Measurements from ENCODE around the gene PPP1R14C. TPM values are rescaled to one million over a fixed set of nuclear protein-coding genes. Genes with fewer than 3 reads are reported as not detected.

PPP1R14C gene
- total and polyA plus RNA-seq, 2 experiments from 2014 or later: 1.1 to 1.4 TPM

DNA sequence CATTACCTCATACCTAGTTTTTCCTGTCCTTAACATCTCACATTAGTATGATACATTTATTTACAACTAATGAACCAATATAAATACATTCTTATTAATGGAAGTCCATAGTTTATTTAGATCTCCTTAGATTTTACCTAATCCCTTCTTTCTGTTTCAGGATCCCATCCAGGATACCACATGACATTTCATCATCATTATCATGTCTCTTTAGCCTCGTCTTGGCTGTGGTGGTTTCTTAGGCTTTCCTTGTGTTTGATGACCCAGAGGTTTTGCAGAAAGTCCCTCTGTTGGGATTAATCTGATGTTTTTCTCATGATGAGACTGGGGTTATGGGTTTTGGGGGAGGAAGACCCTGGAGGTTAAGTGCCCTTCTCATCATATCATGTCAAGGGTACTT lies 136.7 kb downstream of the PPP1R14C start (continued):
- TF ChIP-seq, protein P1, sequence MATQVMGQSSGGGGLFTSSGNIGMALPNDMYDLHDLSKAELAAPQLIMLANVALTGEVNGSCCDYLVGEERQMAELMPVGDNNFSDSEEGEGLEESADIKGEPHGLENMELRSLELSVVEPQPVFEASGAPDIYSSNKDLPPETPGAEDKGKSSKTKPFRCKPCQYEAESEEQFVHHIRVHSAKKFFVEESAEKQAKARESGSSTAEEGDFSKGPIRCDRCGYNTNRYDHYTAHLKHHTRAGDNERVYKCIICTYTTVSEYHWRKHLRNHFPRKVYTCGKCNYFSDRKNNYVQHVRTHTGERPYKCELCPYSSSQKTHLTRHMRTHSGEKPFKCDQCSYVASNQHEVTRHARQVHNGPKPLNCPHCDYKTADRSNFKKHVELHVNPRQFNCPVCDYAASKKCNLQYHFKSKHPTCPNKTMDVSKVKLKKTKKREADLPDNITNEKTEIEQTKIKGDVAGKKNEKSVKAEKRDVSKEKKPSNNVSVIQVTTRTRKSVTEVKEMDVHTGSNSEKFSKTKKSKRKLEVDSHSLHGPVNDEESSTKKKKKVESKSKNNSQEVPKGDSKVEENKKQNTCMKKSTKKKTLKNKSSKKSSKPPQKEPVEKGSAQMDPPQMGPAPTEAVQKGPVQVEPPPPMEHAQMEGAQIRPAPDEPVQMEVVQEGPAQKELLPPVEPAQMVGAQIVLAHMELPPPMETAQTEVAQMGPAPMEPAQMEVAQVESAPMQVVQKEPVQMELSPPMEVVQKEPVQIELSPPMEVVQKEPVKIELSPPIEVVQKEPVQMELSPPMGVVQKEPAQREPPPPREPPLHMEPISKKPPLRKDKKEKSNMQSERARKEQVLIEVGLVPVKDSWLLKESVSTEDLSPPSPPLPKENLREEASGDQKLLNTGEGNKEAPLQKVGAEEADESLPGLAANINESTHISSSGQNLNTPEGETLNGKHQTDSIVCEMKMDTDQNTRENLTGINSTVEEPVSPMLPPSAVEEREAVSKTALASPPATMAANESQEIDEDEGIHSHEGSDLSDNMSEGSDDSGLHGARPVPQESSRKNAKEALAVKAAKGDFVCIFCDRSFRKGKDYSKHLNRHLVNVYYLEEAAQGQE (IDR thresholded peaks at IDR 0.05; ENCODE audit: unreplicated experiment): no peak
- TF ChIP-seq EZH2 (IDR thresholded peaks at IDR 0.05; ENCODE audit: low read depth, unreplicated experiment) (no peak), NANOG (IDR thresholded peaks at IDR 0.05; ENCODE audit: borderline replicate concordance) (no peak), CREB1 (CRISPR knock-in tag; IDR thresholded peaks at IDR 0.05; ENCODE audit: low read depth) (no peak), EZH2phosphoT487 (IDR thresholded peaks at IDR 0.05; ENCODE audit: unreplicated experiment) (no peak)
- TF ChIP-seq, protein P2, sequence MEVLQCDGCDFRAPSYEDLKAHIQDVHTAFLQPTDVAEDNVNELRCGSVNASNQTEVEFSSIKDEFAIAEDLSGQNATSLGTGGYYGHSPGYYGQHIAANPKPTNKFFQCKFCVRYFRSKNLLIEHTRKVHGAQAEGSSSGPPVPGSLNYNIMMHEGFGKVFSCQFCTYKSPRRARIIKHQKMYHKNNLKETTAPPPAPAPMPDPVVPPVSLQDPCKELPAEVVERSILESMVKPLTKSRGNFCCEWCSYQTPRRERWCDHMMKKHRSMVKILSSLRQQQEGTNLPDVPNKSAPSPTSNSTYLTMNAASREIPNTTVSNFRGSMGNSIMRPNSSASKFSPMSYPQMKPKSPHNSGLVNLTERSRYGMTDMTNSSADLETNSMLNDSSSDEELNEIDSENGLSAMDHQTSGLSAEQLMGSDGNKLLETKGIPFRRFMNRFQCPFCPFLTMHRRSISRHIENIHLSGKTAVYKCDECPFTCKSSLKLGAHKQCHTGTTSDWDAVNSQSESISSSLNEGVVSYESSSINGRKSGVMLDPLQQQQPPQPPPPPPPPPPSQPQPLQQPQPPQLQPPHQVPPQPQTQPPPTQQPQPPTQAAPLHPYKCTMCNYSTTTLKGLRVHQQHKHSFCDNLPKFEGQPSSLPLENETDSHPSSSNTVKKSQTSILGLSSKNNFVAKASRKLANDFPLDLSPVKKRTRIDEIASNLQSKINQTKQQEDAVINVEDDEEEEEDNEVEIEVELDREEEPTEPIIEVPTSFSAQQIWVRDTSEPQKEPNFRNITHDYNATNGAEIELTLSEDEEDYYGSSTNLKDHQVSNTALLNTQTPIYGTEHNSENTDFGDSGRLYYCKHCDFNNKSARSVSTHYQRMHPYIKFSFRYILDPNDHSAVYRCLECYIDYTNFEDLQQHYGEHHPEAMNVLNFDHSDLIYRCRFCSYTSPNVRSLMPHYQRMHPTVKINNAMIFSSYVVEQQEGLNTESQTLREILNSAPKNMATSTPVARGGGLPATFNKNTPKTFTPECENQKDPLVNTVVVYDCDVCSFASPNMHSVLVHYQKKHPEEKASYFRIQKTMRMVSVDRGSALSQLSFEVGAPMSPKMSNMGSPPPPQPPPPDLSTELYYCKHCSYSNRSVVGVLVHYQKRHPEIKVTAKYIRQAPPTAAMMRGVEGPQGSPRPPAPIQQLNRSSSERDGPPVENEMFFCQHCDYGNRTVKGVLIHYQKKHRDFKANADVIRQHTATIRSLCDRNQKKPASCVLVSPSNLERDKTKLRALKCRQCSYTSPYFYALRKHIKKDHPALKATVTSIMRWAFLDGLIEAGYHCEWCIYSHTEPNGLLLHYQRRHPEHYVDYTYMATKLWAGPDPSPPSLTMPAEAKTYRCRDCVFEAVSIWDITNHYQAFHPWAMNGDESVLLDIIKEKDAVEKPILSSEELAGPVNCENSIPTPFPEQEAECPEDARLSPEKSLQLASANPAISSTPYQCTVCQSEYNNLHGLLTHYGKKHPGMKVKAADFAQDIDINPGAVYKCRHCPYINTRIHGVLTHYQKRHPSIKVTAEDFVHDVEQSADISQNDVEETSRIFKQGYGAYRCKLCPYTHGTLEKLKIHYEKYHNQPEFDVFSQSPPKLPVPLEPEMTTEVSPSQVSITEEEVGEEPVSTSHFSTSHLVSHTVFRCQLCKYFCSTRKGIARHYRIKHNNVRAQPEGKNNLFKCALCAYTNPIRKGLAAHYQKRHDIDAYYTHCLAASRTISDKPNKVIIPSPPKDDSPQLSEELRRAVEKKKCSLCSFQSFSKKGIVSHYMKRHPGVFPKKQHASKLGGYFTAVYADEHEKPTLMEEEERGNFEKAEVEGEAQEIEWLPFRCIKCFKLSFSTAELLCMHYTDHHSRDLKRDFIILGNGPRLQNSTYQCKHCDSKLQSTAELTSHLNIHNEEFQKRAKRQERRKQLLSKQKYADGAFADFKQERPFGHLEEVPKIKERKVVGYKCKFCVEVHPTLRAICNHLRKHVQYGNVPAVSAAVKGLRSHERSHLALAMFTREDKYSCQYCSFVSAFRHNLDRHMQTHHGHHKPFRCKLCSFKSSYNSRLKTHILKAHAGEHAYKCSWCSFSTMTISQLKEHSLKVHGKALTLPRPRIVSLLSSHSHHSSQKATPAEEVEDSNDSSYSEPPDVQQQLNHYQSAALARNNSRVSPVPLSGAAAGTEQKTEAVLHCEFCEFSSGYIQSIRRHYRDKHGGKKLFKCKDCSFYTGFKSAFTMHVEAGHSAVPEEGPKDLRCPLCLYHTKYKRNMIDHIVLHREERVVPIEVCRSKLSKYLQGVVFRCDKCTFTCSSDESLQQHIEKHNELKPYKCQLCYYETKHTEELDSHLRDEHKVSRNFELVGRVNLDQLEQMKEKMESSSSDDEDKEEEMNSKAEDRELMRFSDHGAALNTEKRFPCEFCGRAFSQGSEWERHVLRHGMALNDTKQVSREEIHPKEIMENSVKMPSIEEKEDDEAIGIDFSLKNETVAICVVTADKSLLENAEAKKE (CRISPR knock-in tag; IDR thresholded peaks at IDR 0.05): no peak

DNA sequence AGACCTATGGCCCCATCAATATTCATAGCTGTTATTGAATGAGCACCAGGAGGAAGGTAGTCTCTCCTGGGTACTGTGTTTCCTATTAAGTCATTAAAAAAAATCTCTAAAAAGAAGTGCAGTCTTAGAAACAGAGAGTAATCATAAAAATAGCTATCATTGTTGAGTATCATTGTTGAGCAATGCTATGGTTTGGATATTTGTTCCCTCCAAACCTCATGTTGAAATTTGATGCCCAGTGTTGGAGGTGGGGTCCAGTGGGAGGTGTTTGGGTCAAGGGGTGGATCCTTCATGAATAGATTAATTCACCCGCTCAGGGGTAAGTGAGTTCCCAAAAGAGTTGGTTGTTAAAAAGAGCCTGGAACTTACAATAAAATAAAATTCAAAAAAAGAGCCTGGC lies 137.9 kb downstream of the PPP1R14C start:
- Mint-ChIP-seq H3K4me1 (no peaks in the 10 kb centered on the region), H3K4me3 (no peak overlapping the region), H3K27ac (no peak overlapping the region), H3K9me3 (no peaks in the 10 kb centered on the region), H3K36me3 (ENCODE audit: low read depth) (no peaks in the 10 kb centered on the region), H3K27me3 (ENCODE audit: insufficient read depth, low read depth, poor library complexity) (peaks cover 2% of the 10 kb centered on the region)
- H3K36me3 ChIP-seq (ENCODE audit: insufficient read depth): no peaks in the 10 kb centered on the region
- H3K27ac ChIP-seq (ENCODE audit: low read depth): no peak overlapping the region
- no peak for DNase-seq (ENCODE audit: low spot score)
- H4K20me1 ChIP-seq (replicated peaks; ENCODE audit: insufficient read depth): no peaks in the 10 kb centered on the region; the same call in 1 of the 2 replicates
- peaks cover 8% of the 10 kb centered on the region; the same call in 1 of the 2 replicates for H3K9me2 ChIP-seq (ENCODE audit: insufficient read depth)
- ATAC-seq: no peak
- H3F3A ChIP-seq (replicated peaks; ENCODE audit: low read depth): no peaks in the 10 kb centered on the region
- H3K4me3 ChIP-seq: no peak overlapping the region
- H3K79me2 ChIP-seq (replicated peaks; ENCODE audit: insufficient read depth): no peaks in the 10 kb centered on the region
- H2AFZ ChIP-seq: no peak overlapping the region
- no peaks in the 10 kb centered on the region for H3K27me3 ChIP-seq (ENCODE audit: insufficient read depth)
- no peak overlapping the region for H3K4me2 ChIP-seq
- H3K4me1 ChIP-seq (ENCODE audit: insufficient read depth): no peaks in the 10 kb centered on the region
- no peak for TF ChIP-seq EZH2phosphoT487 (IDR thresholded peaks at IDR 0.05; ENCODE audit: unreplicated experiment)
- TF ChIP-seq, protein P1 (IDR thresholded peaks at IDR 0.05; ENCODE audit: unreplicated experiment): no peak
- no peak for TF ChIP-seq STAT1 (IDR thresholded peaks at IDR 0.05; ENCODE audit: unreplicated experiment)
- no peak for TF ChIP-seq JUNB (IDR thresholded peaks at IDR 0.05; ENCODE audit: unreplicated experiment)
- TF ChIP-seq ZNF114 (CRISPR knock-in tag; IDR thresholded peaks at IDR 0.05): no peak
- TF ChIP-seq, protein P3, sequence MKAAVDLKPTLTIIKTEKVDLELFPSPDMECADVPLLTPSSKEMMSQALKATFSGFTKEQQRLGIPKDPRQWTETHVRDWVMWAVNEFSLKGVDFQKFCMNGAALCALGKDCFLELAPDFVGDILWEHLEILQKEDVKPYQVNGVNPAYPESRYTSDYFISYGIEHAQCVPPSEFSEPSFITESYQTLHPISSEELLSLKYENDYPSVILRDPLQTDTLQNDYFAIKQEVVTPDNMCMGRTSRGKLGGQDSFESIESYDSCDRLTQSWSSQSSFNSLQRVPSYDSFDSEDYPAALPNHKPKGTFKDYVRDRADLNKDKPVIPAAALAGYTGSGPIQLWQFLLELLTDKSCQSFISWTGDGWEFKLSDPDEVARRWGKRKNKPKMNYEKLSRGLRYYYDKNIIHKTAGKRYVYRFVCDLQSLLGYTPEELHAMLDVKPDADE (IDR thresholded peaks at IDR 0.05): no peak
- TF ChIP-seq POLR2AphosphoS5 (IDR thresholded peaks at IDR 0.05; ENCODE audit: low read depth): no peak
- TF ChIP-seq CREB1 (CRISPR knock-in tag; IDR thresholded peaks at IDR 0.05; ENCODE audit: low read depth): no peak
